ENCODE results near the gene MDM1. TPM values are rescaled to one million over a fixed set of nuclear protein-coding genes. Genes with fewer than 3 reads are reported as not detected.

The MDM1 gene
- total and polyA plus RNA-seq, 7 donors = 4.2 to 113 (median 73.3) TPM

DNA sequence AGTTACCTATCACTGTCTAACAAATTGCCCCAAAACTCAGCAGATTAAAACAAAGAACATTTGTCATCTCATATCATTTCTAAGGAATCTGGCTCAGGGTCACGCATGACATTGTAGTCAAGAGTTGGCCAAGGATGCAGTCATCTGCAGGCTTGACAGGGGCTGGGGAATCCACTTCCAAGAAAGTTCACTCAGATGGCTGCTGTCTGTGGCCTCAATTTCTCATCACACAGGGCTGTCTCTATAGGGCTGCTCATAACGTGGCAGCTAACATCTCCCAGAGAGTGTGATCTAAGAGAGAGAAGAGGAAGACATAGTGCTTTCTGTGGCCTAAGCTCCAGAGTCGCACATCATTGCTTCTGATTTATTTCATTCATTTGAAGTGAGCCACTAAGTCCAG lies 61.8 kb downstream of the MDM1 start:
- intact Hi-C loops (cut with DNase I) = no loop called here
- Histone ChIP-seq H3K27me3 (no peaks in the 10 kb centered on the region), H3K27ac (no peak overlapping the region), H3K4me1 (no peaks in the 10 kb centered on the region), H3K4me3 (no peak overlapping the region), H3K36me3 (no peaks in the 10 kb centered on the region), H3K9me3 (no peaks in the 10 kb centered on the region)
- 91 to 92% methylated on average over 3 of the region's 3 CpGs for WGBS, 2 donors
- TF ChIP-seq, protein P1, sequence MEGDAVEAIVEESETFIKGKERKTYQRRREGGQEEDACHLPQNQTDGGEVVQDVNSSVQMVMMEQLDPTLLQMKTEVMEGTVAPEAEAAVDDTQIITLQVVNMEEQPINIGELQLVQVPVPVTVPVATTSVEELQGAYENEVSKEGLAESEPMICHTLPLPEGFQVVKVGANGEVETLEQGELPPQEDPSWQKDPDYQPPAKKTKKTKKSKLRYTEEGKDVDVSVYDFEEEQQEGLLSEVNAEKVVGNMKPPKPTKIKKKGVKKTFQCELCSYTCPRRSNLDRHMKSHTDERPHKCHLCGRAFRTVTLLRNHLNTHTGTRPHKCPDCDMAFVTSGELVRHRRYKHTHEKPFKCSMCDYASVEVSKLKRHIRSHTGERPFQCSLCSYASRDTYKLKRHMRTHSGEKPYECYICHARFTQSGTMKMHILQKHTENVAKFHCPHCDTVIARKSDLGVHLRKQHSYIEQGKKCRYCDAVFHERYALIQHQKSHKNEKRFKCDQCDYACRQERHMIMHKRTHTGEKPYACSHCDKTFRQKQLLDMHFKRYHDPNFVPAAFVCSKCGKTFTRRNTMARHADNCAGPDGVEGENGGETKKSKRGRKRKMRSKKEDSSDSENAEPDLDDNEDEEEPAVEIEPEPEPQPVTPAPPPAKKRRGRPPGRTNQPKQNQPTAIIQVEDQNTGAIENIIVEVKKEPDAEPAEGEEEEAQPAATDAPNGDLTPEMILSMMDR (IDR thresholded peaks at IDR 0.05) = no peak
- TF ChIP-seq EP300 (IDR thresholded peaks at IDR 0.05) = no peak
- TF ChIP-seq POLR2A (IDR thresholded peaks at IDR 0.05) = no peak
- TF ChIP-seq POLR2AphosphoS5 (IDR thresholded peaks at IDR 0.05) = no peak
- DNase-seq = no peak

DNA sequence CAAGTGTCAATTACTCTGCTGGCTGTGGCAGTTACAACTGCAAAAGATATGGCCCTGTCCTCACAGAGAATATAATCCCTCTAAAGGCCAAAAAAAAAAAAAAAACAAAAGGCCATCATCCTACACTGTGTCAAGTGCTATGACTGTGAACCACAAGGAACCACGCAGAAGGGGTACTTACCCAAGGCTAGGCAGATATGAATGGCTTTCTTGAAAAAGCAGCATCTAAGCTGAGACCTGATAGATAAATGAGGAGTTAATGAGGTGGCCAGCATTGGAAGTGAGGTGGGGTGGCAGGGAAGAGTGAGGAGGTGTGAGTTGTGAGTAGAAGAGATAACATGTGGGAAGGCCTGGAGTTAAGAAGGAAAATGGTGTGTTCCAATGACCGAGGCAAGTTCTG lies 62.4 kb downstream of the MDM1 start:
- no peaks in the 10 kb centered on the region for H3K27me3 ChIP-seq
- 91 to 93% methylated on average over 2 of the region's 2 CpGs for WGBS, 2 donors
- TF ChIP-seq, protein P1 (IDR thresholded peaks at IDR 0.05) = no peak
- no peak for TF ChIP-seq POLR2A (IDR thresholded peaks at IDR 0.05)
- no peak for TF ChIP-seq POLR2AphosphoS5 (IDR thresholded peaks at IDR 0.05)
- no peak for TF ChIP-seq EP300 (IDR thresholded peaks at IDR 0.05)

DNA sequence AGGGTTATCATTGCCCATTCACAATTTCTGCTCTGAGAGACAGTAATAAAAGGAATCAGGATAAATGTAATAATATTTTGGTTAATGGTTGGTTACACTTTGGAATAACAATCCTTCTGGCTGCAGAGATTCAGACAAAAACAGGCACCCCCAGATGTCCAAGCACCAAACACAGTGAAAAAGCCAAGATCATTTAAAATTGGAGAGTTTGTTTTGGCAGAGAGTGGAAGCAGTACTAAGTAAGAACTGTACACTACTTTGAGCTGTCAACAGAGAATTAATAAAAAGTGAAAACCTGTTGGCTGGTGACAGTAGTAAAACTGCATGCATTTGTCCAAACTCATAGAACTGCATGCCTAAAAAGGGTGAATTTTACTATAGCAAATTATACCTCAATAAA lies 63.2 kb downstream of the MDM1 start:
- no peak overlapping the region for H3K4me3 ChIP-seq
- H3K36me3 ChIP-seq = no peaks in the 10 kb centered on the region
- DNase-seq = no peak
- no peaks in the 10 kb centered on the region for H3K27me3 ChIP-seq
- no peaks in the 10 kb centered on the region for H3K9me3 ChIP-seq
- H3K27ac ChIP-seq = no peak overlapping the region
- TF ChIP-seq POLR2A (IDR thresholded peaks at IDR 0.05) (no peak), EP300 (IDR thresholded peaks at IDR 0.05) (no peak), POLR2AphosphoS5 (IDR thresholded peaks at IDR 0.05) (no peak)
- TF ChIP-seq, protein P1 (IDR thresholded peaks at IDR 0.05) = no peak
- H3K4me1 ChIP-seq = no peaks in the 10 kb centered on the region
- intact Hi-C loops (cut with DNase I) = no loop called here

More for the DNA sequence above, 62.4 kb downstream of the MDM1 start:
- intact Hi-C loops (cut with DNase I) = no loop called here
- H3K27ac ChIP-seq = no peak overlapping the region
- H3K4me1 ChIP-seq = no peaks in the 10 kb centered on the region
- no peaks in the 10 kb centered on the region for H3K9me3 ChIP-seq
- no peak for DNase-seq
- no peak overlapping the region for H3K4me3 ChIP-seq
- no peaks in the 10 kb centered on the region for H3K36me3 ChIP-seq

DNA sequence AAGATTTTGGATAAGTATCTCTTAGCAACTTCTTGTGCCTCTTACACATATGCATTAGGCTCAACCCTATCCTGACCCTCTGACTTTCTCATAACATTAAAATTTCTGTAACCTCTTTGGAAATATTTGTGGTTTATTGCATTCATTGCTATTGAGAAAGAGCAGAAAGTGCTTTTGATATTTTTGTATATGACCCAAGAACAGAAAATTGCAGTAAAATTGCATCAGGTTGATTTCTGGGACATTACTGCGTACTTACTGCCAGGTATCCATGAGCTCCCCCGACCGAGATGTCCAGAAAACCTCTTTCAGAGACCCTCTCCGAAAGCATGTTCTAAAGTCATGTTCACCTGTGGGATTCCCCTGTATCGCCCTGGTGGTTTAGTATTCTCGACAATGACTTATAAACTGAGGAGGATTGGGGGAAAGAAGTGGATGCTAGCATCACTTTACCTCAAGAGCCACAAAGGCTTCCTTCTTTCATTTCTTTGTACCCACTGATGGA lies 64.2 kb downstream of the MDM1 start:
- no peaks in the 10 kb centered on the region for H3K4me1 ChIP-seq
- H3K9me3 ChIP-seq = no peaks in the 10 kb centered on the region
- H3K36me3 ChIP-seq = no peaks in the 10 kb centered on the region
- no peak overlapping the region for H3K27ac ChIP-seq
- WGBS, 2 donors = 74 to 82% methylated on average over 6 of the region's 6 CpGs
- H3K4me3 ChIP-seq = no peak overlapping the region
- no peaks in the 10 kb centered on the region for H3K27me3 ChIP-seq
- TF ChIP-seq POLR2A (IDR thresholded peaks at IDR 0.05) (no peak), POLR2AphosphoS5 (IDR thresholded peaks at IDR 0.05) (no peak), EP300 (IDR thresholded peaks at IDR 0.05) (no peak)
- TF ChIP-seq, protein P1 (IDR thresholded peaks at IDR 0.05) = no peak
- DNase-seq = no peak
- intact Hi-C loops (cut with DNase I) = no loop called here

DNA sequence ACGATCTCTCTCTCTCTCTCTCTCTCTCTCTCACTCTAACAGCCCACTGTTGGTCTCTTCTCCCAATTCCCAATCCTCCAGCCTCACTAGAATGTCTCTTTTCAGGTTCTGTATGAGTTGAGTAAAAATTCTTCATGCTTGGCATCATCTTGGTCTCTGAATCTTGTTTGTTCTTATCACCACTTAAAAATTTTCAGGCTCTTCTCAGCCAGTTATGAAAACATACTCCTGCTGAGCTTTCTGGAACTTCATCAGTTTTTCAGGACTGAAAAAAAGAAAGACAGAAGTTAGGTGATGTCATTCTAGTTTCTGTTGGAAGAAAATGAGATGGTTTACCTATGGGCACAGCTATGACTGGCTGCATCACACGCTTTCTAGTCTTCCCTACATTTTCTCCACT lies 67.3 kb downstream of the MDM1 start:
- 90% methylated on average over 2 of the region's 2 CpGs for WGBS, 2 donors
- no peaks in the 10 kb centered on the region for H3K27me3 ChIP-seq
- no peaks in the 10 kb centered on the region for H3K36me3 ChIP-seq
- no peak overlapping the region for H3K27ac ChIP-seq
- no peak for TF ChIP-seq POLR2A (IDR thresholded peaks at IDR 0.05)
- TF ChIP-seq EP300 (IDR thresholded peaks at IDR 0.05) = no peak
- no peak overlapping the region for H3K4me3 ChIP-seq
- intact Hi-C loops (cut with DNase I) = no loop called here
- no peak for DNase-seq
- H3K4me1 ChIP-seq = no peaks in the 10 kb centered on the region
- H3K9me3 ChIP-seq = no peaks in the 10 kb centered on the region
